Measurements from ENCODE around the gene SLC1A1.

SLC1A1 gene

DNA sequence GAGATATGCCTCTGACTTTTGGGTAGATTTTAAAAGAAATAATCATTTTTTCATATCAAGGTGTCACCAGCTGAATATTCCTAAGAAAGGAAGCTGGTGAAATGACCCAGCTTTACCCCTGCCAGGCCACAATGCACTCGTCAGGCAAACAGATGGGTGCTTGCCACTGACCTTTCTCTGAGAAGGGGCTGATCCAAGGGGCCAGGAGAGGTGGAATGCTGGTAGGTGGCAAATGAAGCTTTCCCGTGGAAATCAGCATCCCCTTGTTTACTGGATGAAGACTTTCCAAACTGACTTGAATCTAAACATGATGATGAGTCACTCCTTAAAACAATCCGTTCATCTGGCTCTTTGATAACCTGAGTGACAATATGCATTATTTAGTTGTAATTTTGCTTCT lies 127.5 kb downstream of the SLC1A1 start:
- H3K4me3 ChIP-seq (replicated peaks; ENCODE audit: low read depth, low read length) = no peak overlapping the region
- TF ChIP-seq, protein P1, sequence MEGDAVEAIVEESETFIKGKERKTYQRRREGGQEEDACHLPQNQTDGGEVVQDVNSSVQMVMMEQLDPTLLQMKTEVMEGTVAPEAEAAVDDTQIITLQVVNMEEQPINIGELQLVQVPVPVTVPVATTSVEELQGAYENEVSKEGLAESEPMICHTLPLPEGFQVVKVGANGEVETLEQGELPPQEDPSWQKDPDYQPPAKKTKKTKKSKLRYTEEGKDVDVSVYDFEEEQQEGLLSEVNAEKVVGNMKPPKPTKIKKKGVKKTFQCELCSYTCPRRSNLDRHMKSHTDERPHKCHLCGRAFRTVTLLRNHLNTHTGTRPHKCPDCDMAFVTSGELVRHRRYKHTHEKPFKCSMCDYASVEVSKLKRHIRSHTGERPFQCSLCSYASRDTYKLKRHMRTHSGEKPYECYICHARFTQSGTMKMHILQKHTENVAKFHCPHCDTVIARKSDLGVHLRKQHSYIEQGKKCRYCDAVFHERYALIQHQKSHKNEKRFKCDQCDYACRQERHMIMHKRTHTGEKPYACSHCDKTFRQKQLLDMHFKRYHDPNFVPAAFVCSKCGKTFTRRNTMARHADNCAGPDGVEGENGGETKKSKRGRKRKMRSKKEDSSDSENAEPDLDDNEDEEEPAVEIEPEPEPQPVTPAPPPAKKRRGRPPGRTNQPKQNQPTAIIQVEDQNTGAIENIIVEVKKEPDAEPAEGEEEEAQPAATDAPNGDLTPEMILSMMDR (IDR thresholded peaks at IDR 0.05; ENCODE audit: low read depth, low read length, missing control alignments) = no peak
- DNase-seq (ENCODE audit: extremely low read depth, low read depth) = no peak

DNA sequence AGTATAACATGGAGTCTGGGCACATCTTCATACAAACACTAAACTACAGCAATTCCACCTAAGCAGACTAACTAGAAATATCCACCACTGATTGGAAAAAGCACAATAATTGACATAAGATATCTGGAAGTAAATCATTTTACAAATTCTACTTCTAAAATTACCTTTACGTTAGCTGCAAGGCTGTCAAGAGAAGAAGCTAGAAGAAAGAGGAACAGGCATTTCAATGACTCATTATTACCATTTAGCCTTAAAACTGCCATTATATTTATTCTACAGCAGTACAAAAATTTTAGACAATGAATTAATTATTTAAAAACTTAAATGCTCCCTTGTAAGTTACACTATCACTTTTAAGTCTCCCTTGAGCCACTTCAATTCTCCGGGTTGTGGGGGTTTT lies 128.4 kb downstream of the SLC1A1 start:
- TF ChIP-seq, protein P1 (IDR thresholded peaks at IDR 0.05; ENCODE audit: low read depth, low read length, missing control alignments) = no peak
- DNase-seq (ENCODE audit: extremely low read depth, low read depth) = no peak
- no peak overlapping the region for H3K4me3 ChIP-seq (replicated peaks; ENCODE audit: low read depth, low read length)

DNA sequence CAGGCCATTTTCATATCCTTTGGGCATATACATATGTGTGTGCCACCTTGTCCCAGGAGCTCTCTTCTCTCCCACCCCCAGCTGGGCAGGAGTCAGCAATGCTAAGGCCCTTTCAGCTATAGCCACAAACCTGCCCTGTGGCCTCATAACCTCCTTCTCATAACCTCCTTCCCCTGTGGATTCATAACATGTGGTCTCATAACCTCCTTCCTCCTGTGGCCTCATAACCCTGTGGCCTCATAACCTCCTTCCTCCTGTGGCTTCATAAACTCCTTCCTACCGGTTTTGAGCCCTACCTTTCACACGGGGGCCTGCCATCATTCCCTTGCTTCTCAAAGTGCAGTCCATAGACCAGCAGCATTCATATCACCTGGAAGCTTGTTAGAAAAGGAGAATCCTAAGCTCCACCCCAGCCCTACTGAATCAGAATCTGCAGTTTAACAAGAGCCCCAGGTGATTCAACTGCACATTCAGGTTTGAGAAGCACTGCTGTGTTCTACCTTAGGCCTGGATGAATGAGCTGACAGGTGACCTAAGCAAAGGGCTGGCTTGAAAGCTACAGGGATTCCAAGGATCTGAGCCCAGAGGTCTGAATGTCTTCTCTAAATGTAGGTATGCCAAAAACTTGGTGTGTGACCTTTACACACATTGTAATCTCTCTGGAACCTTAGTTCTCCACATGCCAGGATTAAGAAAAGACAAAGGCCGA lies 129.9 kb downstream of the SLC1A1 start:
- no peak overlapping the region for H3K4me3 ChIP-seq (replicated peaks; ENCODE audit: low read depth, low read length)
- no peak for DNase-seq (ENCODE audit: extremely low read depth, low read depth)
- TF ChIP-seq, protein P1 (IDR thresholded peaks at IDR 0.05; ENCODE audit: low read depth, low read length, missing control alignments) = no peak

DNA sequence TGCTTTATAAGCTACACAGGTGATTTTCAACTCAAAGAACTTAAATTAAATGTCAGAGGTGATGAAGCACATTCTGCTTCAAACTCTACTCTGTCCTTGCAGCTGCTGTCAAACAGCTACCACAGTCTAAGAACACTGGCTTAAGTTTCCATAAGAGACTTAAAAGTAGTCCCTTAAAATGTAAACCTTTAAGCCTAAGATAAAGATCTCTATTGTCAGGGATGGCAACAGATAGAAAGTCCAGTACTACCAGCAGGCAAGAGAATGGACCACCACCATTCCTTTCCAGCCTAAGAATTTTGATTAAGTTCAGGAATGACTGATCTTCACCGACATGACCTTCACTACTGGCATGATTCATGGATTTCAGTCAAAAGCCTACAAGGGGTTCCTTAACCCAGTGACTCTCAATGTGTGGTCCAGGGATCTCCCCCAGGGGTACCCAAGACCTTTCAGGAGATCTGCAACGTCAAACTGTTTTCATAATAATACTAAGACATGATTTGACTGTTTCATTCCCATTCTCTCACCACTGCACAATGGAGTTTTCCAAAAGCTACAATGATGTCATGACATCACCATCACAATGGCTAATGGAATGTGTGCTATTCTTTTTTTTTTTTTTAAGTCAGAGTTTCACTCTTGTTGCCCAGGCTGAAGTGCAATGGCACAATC lies 130.8 kb downstream of the SLC1A1 start:
- TF ChIP-seq, protein P1 (IDR thresholded peaks at IDR 0.05; ENCODE audit: low read depth, low read length, missing control alignments) = no peak
- H3K4me3 ChIP-seq (replicated peaks; ENCODE audit: low read depth, low read length) = no peak overlapping the region
- DNase-seq (ENCODE audit: extremely low read depth, low read depth) = no peak

DNA sequence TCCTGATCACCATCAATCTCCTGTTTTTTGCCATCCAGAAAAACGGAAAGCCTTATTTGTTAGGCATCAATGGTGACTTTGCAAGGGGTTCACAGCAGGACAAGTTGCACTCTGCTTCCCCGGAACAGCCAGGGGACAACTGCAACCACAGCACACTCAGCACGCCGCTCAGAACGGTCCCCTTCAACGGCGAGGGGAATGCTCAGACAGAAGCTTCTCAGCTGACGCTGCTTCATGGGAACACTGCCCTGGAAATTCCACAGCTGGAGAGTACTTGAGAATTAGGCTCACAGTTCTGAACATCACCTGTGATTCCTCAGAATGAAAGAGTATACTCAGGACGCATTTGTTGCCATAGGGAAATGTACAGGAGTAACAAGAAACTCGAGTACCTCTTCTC lies 131.7 kb downstream of the SLC1A1 start:
- TF ChIP-seq, protein P1 (IDR thresholded peaks at IDR 0.05; ENCODE audit: low read depth, low read length, missing control alignments) = no peak
- DNase-seq (ENCODE audit: extremely low read depth, low read depth) = no peak
- H3K4me3 ChIP-seq (replicated peaks; ENCODE audit: low read depth, low read length) = no peak overlapping the region

DNA sequence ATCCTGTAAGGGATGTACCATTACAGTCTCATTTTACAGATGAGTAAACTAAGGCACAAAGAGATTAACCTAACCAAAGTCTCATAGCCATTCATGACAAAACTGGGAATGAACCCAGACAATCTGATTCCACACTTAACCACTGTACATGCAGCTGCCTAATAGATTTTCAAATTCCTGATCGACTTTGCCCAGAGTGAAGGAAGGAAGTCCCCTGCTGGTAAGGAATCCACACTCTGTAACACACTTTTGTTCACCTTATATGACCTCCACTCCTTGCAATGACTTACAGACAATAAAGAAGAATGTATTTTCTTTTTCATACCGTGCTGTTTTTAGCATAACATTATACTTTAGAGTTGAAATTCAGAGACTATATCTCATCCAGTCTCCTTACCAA lies 140.6 kb downstream of the SLC1A1 start:
- no peak overlapping the region for H3K4me3 ChIP-seq (replicated peaks; ENCODE audit: low read depth, low read length)
- DNase-seq (ENCODE audit: extremely low read depth, low read depth) = no peak
- TF ChIP-seq, protein P1 (IDR thresholded peaks at IDR 0.05; ENCODE audit: low read depth, low read length, missing control alignments) = no peak

All from HFF-Myc (cell line).